ENCODE measurements around the gene SPTB.

- TF ChIP-seq CTCF (IDR thresholded peaks at IDR 0.05; ENCODE audit: low read depth, low read length) (no peak), POLR2A (IDR thresholded peaks at IDR 0.05; ENCODE audit: extremely low read depth, insufficient read length) (no peak)
These were observed 159.6 kb downstream of the SPTB start for GRCh38 chr14:64720131-64720576.
